NCI-H2171 treated with DMSO at 0.1 percent for 48 hours (cell line): ENCODE results near the gene THOC6.
A peak's percentile ranks its signal among the peaks of the same experiment; 100 is the strongest.

Source experiments
- DNase-seq: peaks from one replicate; lab custom pipeline; 2025; lab: John Stamatoyannopoulos, UW

Gene THOC6

GRCh38 chr16:3015865-3016521 lies 7.8 kb upstream of the THOC6 start:
- no peak for DNase-seq

GRCh38 chr16:3017344-3017743 lies 6.5 kb upstream of the THOC6 start:
- no peak for DNase-seq

- no peak for DNase-seq
Measured at GRCh38 chr16:3017794-3018506, 5.9 kb upstream of the THOC6 start, which contains the start of gene CLDN6. Gene CLDN6, minus strand, starts transcription at chr16:3018183. Its CDS starts 2,162 bp downstream, at chr16:3016021.

- DNase-seq, result no peak
Measured at GRCh38 chr16:3019594-3020246, 4.1 kb upstream of the THOC6 start.

GRCh38 chr16:3020247-3020603 lies 3.6 kb upstream of the THOC6 start, which contains the start of gene TNFRSF12A:
Gene TNFRSF12A, plus strand, starts transcription at chr16:3020368. Its CDS starts 30 bp downstream, at chr16:3020398.
- peak; percentile 64 for DNase-seq

GRCh38 chr16:3020604-3021448 lies 3.0 kb upstream of the THOC6 start:
- no peak for DNase-seq

GRCh38 chr16:3021449-3022207 lies 2.2 kb upstream of the THOC6 start:
- peak; percentile 67 for DNase-seq

GRCh38 chr16:3022208-3022683 lies 1.6 kb upstream of the THOC6 start:
- peak; percentile 32 for DNase-seq

GRCh38 chr16:3022684-3023414 lies 986 bp upstream of the THOC6 start:
- DNase-seq, result peak; percentile 14

- DNase-seq, result peak; percentile 80
Measured at GRCh38 chr16:3023415-3023668, 493 bp upstream of the THOC6 start.

GRCh38 chr16:3025032-3026002 lies 1.5 kb downstream of the THOC6 start:
- DNase-seq, result no peak

GRCh38 chr16:3026003-3026378 lies 2.2 kb downstream of the THOC6 start:
- no peak for DNase-seq

- no peak for DNase-seq
Measured at GRCh38 chr16:3026609-3027488, 3.0 kb downstream of the THOC6 start.

- no peak for DNase-seq
Measured at GRCh38 chr16:3027489-3027795, 3.6 kb downstream of the THOC6 start.

GRCh38 chr16:3027983-3028715 lies 4.3 kb downstream of the THOC6 start:
- peak; percentile 88 for DNase-seq

- DNase-seq, result peak; percentile 76
Measured at GRCh38 chr16:3028716-3029319, 5.0 kb downstream of the THOC6 start.

- no peak for DNase-seq
Measured at GRCh38 chr16:3029491-3030221, 5.8 kb downstream of the THOC6 start.
